HG03095 (cell line): ENCODE measurements around the gene ZNF655.
"Not testable (repeated sequence)": the region's sequence is repeated elsewhere in the genome, so short reads cannot be mapped to it uniquely, and the experiment has no call there.

Experiments
- ATAC-seq: cut with Tn5 transposase; IDR thresholded peaks from one replicate; pipeline ENCODE4 v1.9.1; 2021; ENCODE audit warnings: moderate library complexity; ENCODE audit not compliant: unreplicated experiment

Gene ZNF655

DNA sequence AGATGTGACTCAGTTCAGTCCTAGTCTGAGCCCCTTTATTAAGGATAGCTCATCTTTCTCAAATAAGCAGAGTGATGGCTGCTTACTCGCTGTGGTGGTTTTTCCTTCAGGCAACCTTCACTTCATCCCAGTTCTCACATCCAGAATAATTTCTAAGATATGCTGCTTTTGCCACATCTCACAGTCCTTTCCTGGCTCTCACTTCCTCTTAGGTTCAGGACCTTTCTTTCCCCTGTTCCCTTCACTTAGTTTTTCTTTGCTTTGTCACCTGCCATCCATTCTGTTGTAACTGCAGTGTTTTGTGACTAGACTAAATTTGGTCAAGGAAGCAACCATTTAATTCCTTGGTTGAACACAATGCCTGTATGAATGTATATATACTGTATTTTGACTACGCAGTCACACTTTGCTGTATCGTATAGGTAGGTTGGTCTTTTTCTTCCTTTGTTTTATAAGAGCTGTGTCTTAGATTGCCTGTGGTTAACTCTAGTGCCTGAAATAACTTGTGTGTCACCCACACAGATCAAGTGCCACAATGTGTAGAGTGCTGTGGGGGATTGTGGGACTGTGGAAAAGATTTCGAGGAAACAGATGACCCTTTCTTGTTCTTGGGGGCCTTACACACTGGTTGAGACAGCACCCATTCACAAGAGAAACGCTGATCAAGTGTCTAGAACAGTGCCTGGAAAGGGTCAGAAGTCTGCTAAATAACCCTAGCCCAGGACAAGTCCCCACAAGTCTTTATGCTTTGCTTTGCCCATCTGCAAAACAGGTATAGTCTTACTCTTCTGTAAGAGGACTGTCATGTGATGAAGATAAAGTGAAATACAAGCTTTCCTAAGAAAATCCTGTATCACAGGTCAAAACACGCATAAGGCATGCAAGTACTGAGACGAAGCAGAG is 2.6 kb downstream of the ZNF655 start:
- ATAC-seq = no peak

DNA sequence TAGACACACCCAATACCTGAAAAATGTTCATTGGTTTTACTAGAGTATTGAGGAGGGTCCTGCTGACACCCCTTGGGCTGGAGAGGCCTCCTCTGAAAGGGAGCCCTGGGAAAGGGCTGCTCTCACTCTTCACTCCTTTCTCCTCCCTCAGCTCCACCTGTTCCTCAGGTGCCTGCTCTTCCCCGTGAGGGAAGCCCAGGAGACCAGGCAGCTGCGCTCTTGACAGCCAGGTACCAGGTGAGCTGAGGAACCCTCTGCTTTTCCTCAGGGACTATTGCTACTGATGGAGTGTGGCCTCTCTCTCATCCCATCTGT is 3.3 kb downstream of the ZNF655 start:
- ATAC-seq = no peak

DNA sequence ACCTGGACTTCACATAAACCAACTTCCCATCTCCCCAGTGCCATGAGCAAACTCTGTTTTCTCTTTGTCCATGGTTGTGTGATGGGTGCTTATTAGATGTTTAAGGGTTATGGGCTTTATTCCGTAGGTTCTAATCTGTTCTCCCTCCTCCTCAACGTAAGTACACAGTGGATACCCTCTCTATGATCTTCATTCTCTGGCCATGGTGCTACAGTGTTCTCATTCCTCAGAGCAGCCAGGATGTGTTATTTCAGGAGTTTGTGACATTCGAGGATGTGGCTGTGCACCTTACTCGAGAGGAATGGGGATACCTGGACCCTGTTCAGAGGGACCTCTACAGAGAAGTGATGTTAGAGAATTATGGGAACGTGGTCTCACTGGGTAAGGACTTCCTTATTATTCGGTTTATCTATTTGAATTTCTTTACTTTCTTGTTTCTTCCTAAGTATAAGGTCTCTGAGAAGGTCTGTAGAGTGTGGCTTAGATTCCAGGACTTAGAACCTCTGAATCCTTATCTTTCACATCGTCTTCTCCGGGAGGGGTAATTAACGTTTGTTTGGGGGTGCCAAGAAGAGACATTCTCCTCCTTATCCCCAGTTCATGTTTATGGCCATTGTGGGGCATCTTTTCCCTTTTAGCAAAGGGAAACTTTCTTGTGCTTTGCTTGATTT is 3.8 kb downstream of the ZNF655 start:
- ATAC-seq = no peak

DNA sequence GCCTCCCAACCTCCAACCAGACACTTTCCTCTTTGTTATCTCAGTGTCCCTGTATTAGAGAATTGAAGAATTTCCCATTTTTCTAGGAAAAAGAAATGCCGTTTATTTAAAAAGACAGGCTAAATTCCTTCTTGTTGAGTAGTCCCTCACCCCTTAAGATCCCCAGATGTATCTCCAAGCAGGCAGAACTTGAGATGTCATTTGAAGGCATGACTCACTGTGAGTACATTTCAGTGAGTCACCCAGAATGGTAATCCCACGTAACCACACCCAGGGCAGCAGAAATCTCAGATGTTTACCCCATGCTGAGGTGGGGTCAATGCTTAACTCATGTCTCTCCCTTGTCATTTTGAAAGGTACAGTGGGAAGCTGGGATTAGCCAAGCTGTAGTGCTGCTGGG is 4.4 kb downstream of the ZNF655 start:
- no peak for ATAC-seq

DNA sequence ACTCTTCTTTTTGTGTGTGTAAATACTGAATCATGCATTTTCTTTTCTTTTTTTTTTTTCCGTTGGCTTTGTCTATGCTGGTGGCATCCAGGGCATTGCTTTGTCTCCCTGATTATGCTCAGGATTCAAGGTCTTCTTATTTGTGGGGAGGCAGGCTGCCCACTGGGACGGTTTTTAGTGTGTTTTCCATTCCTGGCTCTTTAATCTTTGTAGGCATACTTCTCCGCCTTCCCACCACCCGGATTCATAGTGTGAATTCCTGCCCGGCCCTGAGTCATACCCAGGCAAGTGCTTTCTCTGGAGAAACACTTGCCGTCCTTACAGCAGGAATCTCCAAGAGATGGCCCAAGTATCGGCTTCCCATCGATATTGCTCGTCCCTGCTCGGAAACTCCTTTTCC is 5.2 kb downstream of the ZNF655 start:
- no peak for ATAC-seq

DNA sequence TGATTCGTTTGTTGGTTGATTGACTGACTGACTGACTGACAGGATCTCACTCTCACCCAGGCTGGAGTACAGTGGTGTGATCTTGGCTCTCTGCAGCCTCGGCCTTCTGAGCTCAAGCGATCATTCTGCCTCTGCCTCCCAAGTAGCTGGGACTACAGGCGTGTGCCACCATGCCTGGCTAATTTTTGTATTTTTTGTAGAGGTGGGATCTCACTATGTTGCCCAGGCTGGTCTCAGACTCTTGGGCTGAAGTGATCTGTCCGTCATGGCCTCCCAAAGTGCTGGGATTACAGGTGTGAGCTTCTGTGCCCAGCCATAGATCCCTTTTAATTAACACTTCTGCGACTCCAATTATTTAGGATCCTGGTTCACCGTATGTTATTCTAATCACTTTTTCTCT is 10.3 kb downstream of the ZNF655 start:
- ATAC-seq = not testable (repeated sequence)

DNA sequence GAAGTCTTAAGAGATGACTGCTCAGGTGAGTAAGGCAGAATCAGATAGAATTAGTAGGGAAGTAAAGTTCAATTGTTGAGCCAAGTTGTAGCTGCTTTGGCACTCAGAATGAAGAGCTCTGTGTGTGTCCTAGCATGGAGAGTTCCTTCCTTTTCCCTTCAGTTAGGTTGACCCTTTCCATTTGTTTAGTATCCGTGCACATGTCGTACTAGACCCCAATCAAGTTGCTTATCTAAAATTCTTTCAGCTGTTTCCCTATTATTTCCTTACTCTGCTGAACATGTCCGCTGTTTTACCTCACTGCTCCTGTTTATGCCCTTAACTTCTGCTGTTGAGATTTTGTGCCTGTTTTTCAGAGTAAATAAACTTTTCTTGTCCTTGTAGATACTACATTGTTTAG is 13.3 kb downstream of the ZNF655 start:
- no peak for ATAC-seq

DNA sequence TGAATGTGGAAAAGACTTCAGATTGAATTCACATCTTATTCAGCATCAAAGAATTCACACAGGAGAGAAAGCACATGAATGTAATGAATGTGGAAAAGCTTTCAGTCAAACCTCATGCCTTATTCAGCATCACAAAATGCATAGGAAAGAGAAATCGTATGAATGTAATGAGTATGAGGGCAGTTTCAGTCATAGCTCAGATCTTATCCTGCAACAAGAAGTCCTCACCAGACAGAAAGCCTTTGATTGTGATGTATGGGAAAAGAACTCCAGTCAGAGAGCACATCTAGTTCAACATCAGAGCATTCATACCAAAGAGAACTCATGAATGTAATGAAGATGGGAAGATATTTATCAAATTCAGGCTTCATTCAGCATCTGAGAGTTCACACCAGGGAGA is 14.8 kb downstream of the ZNF655 start:
- no peak for ATAC-seq

DNA sequence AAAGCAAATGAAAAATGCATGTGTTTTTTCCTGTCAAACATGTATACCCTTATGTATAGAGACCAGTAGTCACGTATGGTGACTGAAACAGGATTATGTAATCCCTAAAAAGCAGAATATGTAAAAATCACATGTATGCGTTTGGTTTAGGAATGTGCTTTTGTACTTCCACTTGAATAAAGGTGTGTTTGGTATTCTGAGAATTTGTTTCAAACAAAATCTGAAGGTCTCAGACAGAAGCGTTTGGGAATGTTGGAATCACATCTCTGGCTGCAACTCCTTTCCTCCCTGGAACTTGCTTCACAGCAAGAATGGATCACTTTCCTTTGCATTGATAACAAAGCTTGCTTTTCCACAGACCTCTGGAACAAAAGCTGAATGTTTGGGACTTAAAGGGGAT is 17.8 kb downstream of the ZNF655 start:
- no peak for ATAC-seq

DNA sequence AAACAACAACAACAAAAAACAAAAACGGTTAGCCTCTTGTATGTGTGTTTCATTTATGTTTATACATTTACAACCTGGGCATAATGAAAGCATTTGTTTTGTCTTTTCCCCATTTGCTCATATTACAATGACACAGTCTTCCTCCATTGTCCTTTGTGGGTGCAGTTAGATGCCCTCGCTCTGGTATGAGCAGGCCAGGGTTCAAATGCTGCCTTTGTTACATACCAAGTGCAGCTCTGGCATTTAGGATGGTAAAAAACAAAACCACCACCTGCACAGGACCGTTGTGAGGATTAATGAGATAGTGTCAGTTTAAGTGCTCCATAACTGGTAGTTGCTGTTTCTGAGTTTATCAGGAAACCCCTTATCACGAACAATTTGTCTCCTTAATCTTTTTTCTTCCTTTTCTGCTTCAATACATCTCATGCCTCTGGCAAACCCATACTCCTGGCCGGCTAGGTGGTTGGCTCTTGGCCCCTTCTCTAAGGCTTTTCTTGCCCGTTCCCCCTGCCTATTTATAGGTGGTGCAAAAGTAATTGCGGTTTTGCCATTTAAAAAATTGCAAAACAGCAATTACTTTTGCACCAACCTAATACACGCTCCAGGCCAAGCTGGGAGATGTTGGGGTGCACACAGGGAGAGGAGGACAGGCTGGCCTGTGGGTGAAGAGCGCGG is 21.0 kb downstream of the ZNF655 start:
- no peak for ATAC-seq

DNA sequence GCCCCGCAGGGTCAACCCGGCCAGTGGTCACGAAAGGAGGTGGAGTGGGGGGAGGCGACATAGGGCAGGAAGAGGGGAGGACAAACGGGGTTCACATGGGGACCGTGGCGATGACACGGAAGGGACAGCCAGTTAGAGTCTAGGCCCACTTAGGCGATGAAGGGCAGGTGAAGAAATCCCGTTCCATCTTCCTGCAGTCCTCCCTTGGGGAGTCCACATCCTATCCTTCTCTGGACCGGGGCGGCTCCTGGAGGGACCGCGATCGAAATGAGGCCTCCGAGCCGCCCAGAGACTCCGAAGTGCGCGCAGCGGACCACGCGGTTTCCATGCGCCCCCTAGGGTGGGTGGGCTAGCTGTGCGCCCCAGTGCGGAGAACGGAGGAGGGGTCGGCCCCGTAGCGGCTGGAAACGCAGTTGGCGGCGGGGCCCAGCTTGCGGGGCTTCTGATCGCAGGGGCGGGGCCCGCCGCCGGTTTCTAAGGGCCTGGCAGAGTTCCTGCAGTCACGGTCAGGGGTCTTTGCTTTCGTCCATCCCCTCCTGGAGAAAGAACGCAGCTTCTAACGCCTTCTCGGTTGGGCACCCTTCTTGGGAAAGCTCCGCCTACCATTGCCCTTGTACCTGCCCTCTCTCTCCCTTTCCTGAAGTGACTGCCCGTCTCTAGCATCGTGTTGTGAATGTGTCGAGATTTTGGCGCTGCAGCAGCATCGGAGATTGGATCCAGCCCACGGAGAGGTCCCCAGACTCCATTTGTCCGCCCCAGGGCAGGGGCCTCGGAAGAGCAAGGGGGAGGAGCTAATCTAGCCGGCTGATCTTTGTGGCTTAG is 21.7 kb downstream of the ZNF655 start:
- no peak for ATAC-seq

DNA sequence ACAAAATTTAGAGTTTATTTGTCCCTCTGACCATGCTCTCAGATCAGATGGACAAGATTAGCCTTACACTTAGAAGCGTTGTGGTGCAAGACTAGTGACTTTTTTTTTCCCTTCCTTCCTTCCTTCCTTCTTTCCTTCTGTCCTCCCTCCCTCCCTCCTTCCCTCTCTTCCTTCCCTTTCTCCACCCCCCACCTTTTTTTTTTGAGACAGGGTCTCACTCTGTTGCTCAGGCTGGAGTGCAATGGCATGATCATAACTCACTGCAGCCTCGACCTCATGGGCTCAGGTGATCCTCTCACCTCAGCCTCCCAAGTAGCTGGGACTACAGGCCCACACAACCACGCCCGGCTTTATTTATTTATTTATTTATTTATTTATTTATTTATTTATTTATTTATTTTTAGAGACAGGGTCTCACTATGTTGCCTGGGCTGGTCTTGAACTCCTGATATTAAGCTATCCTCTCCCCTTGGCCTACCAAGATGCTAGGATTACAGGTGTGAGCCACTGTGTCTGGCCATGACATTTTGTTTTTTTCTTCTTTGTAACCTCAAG is 22.4 kb downstream of the ZNF655 start:
- not testable (repeated sequence) for ATAC-seq

DNA sequence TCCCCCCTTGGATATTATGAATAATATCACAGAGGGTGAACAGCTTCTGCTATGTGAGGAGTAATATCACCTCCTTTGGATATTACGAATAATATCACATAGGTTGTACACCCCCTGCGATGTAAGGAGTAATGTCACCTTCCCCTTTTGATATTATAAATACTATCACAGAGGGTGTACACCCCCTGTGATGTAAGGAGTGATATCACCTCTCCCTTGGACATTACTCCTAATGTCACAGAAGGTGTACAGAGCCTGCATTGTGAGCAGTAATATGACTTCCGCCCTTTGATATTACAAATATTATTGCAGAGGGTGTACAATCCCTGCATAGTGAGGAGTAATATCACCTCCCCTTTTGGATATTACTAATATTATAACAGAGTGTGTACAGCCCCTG is 30.4 kb downstream of the ZNF655 start:
- no peak for ATAC-seq

DNA sequence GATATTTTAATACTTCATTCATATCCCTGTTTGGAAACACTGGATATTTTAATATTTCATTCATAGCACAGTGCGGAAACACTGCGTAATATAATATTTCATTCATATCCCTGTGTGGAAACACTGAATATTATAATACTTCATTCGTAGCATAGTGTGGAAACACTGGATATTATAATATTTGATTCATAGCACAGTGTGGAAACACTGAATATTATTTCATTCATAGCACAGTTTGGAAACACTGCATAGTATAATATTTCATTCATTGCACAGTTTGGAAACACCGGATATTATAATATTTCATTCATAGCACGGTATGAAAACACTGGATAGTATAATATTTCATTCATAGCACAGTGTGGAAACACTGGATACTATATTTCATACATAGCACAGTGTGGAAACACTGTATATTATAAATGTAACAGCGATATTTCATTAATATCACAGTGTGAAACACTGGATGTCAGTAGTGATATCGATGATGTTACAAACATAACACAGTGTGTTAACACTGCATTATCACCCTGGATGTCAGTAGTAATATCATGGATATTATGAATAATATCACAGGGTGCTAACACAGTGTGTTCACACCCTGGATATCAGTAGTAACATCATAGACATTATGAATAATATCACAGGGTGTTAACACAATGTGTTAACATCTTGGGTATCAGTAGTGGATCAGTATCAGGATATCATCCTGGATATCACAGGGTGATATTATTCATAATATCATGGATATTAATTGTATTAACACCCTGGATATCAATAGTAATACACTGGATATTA is 36.7 kb downstream of the ZNF655 start:
- no peak for ATAC-seq

DNA sequence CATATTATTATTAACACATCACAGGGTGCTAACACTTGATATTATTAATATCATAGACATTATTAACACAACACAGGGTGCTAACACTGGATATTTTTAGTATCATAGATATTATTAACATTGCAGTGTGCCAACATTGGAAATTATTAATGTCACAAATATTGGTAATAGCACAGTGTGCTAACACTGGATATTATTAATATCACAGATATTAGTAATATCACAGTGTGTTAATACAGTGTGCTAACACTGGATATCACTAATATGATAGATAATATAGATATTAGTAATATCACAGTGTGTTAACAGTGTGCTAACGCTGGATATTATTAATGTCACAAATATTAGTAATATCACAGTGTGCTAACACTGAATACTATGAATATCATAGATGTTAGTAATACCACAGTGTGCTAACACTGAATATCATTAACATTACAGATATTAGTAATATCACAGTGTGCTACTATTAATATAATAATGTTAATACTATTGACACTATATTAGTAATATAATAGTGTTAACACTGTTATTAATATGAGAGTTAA is 38.0 kb downstream of the ZNF655 start:
- no peak for ATAC-seq

DNA sequence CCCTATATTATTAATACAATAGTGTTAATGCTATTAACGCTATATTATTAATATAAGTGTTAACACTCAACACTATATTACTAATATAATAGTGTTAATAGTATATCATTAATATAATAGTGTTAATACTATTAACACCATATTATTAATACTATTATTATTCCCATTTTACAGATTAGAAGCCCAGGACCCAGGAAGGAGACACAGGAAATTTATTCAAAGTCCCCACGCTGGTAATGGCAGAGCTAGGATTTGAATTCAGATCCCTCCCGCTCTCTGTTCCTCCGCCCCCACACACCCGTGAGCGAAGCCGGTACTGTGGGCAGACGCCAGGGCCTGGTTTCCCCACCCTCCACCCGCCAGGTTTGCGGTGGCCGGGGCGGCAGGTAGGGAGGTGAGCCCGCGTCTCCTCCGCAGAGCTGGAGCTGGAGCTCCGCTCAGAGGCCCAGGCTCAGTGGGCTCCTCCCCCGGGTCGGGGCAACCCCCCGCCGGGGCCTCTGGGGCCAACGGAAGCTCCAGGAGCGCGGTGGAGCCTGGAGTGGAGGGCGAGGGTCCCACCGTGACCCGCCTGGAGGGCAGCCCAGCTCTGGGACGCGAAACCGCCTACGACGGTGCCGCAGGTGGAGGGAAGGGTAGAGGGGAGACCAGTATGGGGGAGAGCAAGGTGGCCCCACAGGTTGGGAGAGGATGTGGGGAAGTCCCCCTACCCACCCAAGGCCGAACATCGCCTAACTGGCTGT is 39.5 kb downstream of the ZNF655 start, which contains the start of gene TMEM225B:
TSS of gene TMEM225B (plus strand) at position 506 of the 740 bp plus-strand sequence. CDS start 6,122 bp downstream, outside the sequence.
- no peak for ATAC-seq

DNA sequence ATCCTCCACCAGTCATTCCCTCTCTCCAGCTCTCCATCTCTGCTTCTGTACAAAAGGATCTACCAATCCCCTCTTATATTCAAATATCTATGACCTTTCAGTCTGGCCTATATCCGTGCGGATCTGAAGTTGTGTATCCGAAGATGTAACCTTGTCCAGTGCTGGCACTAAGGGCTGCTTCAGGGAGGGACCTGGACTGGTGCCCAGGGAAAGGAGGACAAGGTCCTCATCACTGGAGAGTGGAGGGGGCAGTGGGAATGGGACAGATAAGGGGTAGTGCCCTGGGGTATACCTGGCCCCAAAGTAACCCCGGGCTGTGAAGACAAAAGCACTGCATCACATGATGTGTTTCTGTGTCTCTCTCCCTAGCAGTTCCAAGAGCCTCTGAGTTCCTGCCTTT is 41.4 kb downstream of the ZNF655 start:
- ATAC-seq = no peak

DNA sequence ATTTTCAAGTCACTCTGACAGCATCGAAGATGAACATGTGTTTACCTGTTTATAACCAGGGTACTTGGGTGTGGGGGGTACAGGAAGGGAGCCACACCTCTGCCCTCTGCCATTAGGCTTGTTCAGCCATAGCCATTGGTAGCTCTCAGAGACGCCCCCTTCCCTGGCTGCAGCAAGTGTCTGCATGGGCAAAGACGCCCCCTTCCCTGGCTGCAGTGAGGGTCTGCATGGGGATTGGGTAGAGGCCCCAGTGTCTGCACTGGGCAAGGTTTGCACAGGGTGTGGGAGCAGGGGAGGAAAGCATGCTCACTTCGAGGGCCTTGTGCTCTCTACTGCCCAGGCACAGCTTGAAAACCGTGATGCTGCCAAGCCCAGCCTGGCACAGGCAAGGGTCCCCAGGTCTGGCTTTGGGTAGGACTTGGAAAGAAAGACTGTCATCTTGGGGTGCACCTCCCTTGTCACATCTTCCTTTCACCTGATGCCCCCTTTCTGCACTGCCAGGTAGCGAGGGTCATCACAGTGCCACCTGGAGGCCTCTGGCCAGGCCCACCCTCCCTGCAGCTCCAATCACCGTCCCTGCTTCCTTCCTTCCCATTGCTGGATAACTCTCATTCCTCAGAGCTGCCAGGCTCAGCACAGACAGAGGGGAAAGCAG is 43.3 kb downstream of the ZNF655 start:
- ATAC-seq = no peak
